Stimulated activated naive CD8-positive, alpha-beta T cell treated with anti-CD3 and anti-CD28 coated beads, Interleukin-15, amount 100 ng/mL, for 72 hours (primary cell): ENCODE measurements around the gene TBC1D1.
"Not testable (repeated sequence)": the region's sequence is repeated elsewhere in the genome, so short reads cannot be mapped to it uniquely, and the experiment has no call there.

Experiments
- ATAC-seq: fragments of 150-1000 bp; cut with Tn5 transposase; 2 replicates; pipeline ENCODE4 v1.10.0; 2021; ENCODE audit warnings: mild to moderate bottlenecking, moderate library complexity
- DNase-seq, 2 donors: peaks; one replicate each; pipeline ENCODE4 v3.0.0; 2021 to 2022
- H3K27ac Mint-ChIP-seq, 2 donors: one replicate each; pipeline ENCODE4 v1.8.0; 2022; ENCODE audit warnings: mild to moderate bottlenecking in 2 of 2, mixed read lengths in 2 of 2, moderate library complexity in 2 of 2
- H3K27me3 Mint-ChIP-seq: one replicate; pipeline ENCODE4 v1.8.0; 2022; ENCODE audit warnings: mixed read lengths
- H3K4me1 Mint-ChIP-seq: one replicate; pipeline ENCODE4 v1.8.0; 2022; ENCODE audit warnings: mild to moderate bottlenecking, mixed read lengths
- H3K4me3 Mint-ChIP-seq, 2 donors: one replicate each; pipeline ENCODE4 v1.8.0; 2022; ENCODE audit warnings: mild to moderate bottlenecking in 2 of 2, mixed read lengths in 2 of 2, moderate library complexity in 1 of 2
- H3K9me3 Mint-ChIP-seq, 2 donors: one replicate each; pipeline ENCODE4 v1.8.0; 2022; ENCODE audit warnings: mixed read lengths in 2 of 2

Gene TBC1D1

DNA sequence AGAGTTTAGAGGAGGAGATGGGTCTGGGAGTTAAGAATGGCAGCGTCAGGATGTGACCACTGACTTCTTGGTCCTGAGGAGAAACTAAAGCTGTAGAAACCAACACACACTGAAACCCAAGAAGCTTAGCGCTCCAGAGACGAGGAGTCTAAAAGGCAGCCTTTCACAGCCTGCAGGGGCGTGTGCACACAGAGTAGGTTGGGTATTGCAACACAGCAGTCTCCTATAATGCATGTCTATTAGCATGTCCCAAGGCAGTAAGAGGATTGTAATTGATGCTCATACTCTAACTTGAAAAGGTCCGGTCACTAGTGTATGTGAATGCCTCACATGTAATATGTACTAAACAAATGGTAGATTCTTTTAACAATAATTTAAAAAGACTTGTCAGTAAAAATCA lies 126.7 kb downstream of the TBC1D1 start:
- DNase-seq (no peak), ATAC-seq (no peak)
- no peak overlapping the region for H3K27ac Mint-ChIP-seq
- H3K27me3 Mint-ChIP-seq: no peaks in the 10 kb centered on the region
- H3K9me3 Mint-ChIP-seq: peaks cover 0 to 6% of the 10 kb centered on the region in 2 donors
- H3K4me1 Mint-ChIP-seq: no peaks in the 10 kb centered on the region
- H3K4me3 Mint-ChIP-seq: no peak overlapping the region

DNA sequence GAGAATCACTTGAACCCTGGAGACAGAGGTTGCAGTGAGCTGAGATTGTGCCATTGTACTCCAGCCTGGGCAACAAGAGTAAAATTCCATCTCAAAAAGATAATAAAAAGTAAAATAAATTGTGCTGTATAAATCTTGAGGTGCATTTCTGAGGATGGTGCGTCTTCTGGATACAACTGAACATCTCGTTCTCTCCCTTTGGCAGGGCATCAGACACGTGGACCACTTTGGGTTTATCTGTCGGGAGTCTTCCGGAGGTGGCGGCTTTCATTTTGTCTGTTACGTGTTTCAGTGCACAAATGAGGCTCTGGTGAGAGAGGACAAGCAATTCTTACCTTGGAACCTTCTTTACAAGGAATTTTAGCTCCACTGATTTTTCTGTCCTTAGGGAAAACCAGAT lies 129.5 kb downstream of the TBC1D1 start:
- Mint-ChIP-seq H3K4me3 (no peak overlapping the region), H3K27ac (no peak overlapping the region), H3K27me3 (no peaks in the 10 kb centered on the region), H3K4me1 (no peaks in the 10 kb centered on the region), H3K9me3 (peaks cover 0 to 6% of the 10 kb centered on the region in 2 donors)
- no peak for ATAC-seq
- DNase-seq: no peak

GRCh38 chr4:38020961-38021360 lies 130.1 kb downstream of the TBC1D1 start:
- not testable (repeated sequence) for H3K4me3 Mint-ChIP-seq, H3K4me1 Mint-ChIP-seq, ATAC-seq, H3K9me3 Mint-ChIP-seq, DNase-seq, H3K27me3 Mint-ChIP-seq
- peak overlapping the region in 1 of 2 donors; percentile 77 for H3K27ac Mint-ChIP-seq

GRCh38 chr4:38021751-38022150 lies 130.9 kb downstream of the TBC1D1 start:
- Mint-ChIP-seq H3K9me3 (peaks cover 0 to 6% of the 10 kb centered on the region in 2 donors), H3K27me3 (no peaks in the 10 kb centered on the region), H3K4me3 (no peak overlapping the region), H3K4me1 (no peaks in the 10 kb centered on the region), H3K27ac (peak overlapping the region in 1 of 2 donors; percentile 45)
- DNase-seq: no peak
- ATAC-seq: no peak

GRCh38 chr4:38023347-38024205 lies 132.7 kb downstream of the TBC1D1 start:
- Mint-ChIP-seq H3K27me3 (no peaks in the 10 kb centered on the region), H3K27ac (no peak overlapping the region), H3K4me1 (no peaks in the 10 kb centered on the region), H3K9me3 (peaks cover 0 to 6% of the 10 kb centered on the region in 2 donors), H3K4me3 (no peak overlapping the region)
- DNase-seq: no peak
- ATAC-seq: no peak

DNA sequence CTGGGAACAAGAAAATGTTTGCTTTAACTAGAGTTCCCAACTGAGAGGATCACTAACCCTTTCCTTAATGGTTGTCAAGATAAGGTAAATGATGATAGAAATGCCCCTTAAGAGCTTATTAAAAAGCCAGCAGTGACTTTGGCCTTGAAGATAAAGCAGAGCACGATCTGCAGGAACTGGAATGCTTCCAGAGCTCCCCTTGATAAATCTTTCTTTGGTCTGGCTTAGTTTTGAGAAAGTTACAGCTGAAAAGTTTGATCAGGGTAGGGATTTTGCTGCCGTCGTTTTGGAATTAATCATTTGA lies 133.3 kb downstream of the TBC1D1 start:
- no peaks in the 10 kb centered on the region for H3K4me1 Mint-ChIP-seq
- no peaks in the 10 kb centered on the region for H3K27me3 Mint-ChIP-seq
- no peak overlapping the region for H3K4me3 Mint-ChIP-seq
- no peak for ATAC-seq
- DNase-seq: no peak
- peaks cover 0 to 6% of the 10 kb centered on the region in 2 donors for H3K9me3 Mint-ChIP-seq
- H3K27ac Mint-ChIP-seq: no peak overlapping the region

GRCh38 chr4:38025665-38026064 lies 134.8 kb downstream of the TBC1D1 start:
- Mint-ChIP-seq H3K27me3 (no peaks in the 10 kb centered on the region), H3K4me3 (no peak overlapping the region), H3K27ac (no peak overlapping the region), H3K4me1 (no peaks in the 10 kb centered on the region), H3K9me3 (peaks cover 0 to 5% of the 10 kb centered on the region in 2 donors)
- no peak for ATAC-seq
- DNase-seq: no peak

GRCh38 chr4:38026158-38026740 lies 135.4 kb downstream of the TBC1D1 start:
- Mint-ChIP-seq H3K27ac (no peak overlapping the region), H3K4me3 (no peak overlapping the region), H3K4me1 (no peaks in the 10 kb centered on the region), H3K9me3 (no peaks in the 10 kb centered on the region), H3K27me3 (no peaks in the 10 kb centered on the region)
- DNase-seq: no peak
- ATAC-seq: no peak

GRCh38 chr4:38030023-38030422 lies 139.1 kb downstream of the TBC1D1 start:
- no peak for ATAC-seq

DNA sequence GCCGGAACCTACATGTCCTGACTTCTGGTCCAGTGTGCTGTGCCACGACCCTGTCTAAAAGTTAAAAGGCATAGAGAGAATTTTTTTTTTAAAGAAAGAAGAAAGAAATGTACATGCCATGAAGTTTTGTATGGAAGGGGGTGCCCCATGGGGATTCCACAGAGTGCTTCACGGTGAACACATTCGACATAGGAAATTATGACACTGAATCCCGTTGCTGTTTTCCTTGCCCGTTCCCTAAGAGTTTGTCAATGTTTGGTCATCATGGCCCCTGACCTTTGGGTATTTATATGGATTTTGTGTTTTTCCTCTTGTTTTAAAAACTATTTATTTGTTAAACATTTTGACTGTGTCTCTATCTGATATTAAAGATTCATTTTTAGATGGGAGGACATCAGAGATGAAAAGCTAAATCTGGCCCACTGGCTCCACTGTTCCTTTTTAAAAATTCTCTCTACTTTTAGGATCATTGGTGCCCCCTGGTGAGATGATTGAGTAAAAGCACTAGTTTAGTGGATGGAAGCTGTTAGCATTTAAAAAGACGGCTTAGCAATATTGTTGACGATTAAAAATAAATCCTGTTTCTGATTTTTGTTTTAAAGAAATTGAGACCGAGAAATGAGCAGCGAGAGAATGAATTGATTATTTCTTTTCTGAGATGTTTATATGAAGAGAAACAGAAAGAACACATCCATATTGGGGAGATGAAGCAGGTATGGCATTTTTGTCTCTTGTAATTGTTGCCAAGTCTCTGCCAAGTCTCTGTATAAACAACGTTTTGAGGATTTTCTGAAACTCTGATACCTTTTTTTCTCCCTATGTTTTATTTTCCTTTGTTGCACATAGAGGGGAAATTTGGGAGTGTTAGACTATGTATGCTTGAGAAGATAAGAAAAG lies 144.3 kb downstream of the TBC1D1 start:
- no peak overlapping the region for H3K27ac Mint-ChIP-seq
- H3K27me3 Mint-ChIP-seq: no peaks in the 10 kb centered on the region
- no peaks in the 10 kb centered on the region for H3K4me1 Mint-ChIP-seq
- ATAC-seq: no peak
- peak in 1 of 2 donors; percentile 33 for DNase-seq
- H3K4me3 Mint-ChIP-seq: no peak overlapping the region
- no peaks in the 10 kb centered on the region for H3K9me3 Mint-ChIP-seq

More at GRCh38 chr4:38030023-38030422, 139.1 kb downstream of the TBC1D1 start:
- Mint-ChIP-seq H3K4me1 (no peaks in the 10 kb centered on the region), H3K4me3 (no peak overlapping the region), H3K27me3 (no peaks in the 10 kb centered on the region), H3K27ac (no peak overlapping the region), H3K9me3 (no peaks in the 10 kb centered on the region)
- no peak for DNase-seq

DNA sequence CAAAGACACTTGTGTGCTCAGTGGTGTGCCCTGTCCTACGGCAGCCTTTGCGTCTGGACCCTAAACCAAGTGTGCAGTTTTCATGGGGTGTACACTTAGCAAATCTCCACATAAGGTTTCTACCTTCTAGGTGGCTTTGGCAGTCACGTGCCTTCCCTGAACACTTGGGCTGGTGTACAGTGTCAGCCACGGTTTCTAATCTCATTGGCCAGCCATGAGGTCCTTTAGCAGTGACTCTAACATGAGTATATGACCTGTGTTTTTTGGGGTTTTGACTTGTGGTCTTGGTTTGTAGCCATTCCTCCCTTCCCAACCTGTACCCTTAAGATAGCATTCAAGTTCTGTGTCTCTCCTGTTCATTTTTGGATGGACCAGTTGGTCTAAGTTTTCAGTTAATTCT lies 145.7 kb downstream of the TBC1D1 start:
- no peaks in the 10 kb centered on the region for H3K27me3 Mint-ChIP-seq
- no peaks in the 10 kb centered on the region for H3K9me3 Mint-ChIP-seq
- H3K27ac Mint-ChIP-seq: no peak overlapping the region
- H3K4me3 Mint-ChIP-seq: no peak overlapping the region
- H3K4me1 Mint-ChIP-seq: no peaks in the 10 kb centered on the region
- DNase-seq (no peak), ATAC-seq (no peak)

- DNase-seq: no peak
- Mint-ChIP-seq H3K27ac (no peak overlapping the region), H3K4me1 (no peaks in the 10 kb centered on the region), H3K27me3 (no peaks in the 10 kb centered on the region), H3K4me3 (no peak overlapping the region), H3K9me3 (no peaks in the 10 kb centered on the region)
- ATAC-seq: no peak
These were observed 146.7 kb downstream of the TBC1D1 start for GRCh38 chr4:38037612-38038011.

DNA sequence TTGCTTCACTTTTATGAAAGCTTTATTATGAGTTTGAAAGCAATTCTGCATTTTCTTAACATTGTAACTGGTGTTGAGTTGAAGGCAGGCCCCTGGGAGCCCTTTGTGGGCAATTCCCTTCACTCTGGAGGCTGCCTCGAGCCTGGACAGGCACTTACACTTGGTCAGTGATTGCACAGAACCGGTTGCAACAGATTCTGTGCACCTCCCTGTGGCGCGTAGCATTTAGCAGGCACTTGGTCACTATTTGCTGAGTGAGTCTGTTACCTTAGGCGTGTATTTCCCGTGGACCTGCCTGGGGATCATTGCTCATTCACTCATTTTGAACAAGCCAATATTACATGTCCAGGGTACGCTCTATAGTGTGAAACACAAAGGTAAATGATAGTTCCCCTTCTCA lies 149.7 kb downstream of the TBC1D1 start:
- Mint-ChIP-seq H3K27me3 (no peaks in the 10 kb centered on the region), H3K9me3 (no peaks in the 10 kb centered on the region), H3K4me3 (no peak overlapping the region), H3K4me1 (no peaks in the 10 kb centered on the region), H3K27ac (no peak overlapping the region)
- DNase-seq (no peak), ATAC-seq (no peak)

GRCh38 chr4:38044060-38044459 lies 153.2 kb downstream of the TBC1D1 start:
- DNase-seq (no peak), ATAC-seq (no peak)
- Mint-ChIP-seq H3K27ac (no peak overlapping the region), H3K4me1 (no peaks in the 10 kb centered on the region), H3K9me3 (no peaks in the 10 kb centered on the region), H3K27me3 (no peaks in the 10 kb centered on the region), H3K4me3 (no peak overlapping the region)

GRCh38 chr4:38045289-38045988 lies 154.6 kb downstream of the TBC1D1 start:
- Mint-ChIP-seq H3K27me3 (no peaks in the 10 kb centered on the region), H3K4me3 (no peak overlapping the region), H3K9me3 (no peaks in the 10 kb centered on the region), H3K27ac (no peak overlapping the region), H3K4me1 (no peaks in the 10 kb centered on the region)
- ATAC-seq: no peak
- no peak for DNase-seq
